Fibroblast of skin of right biceps (primary cell): ENCODE measurements around the gene RRP36.
A peak's percentile ranks its signal among the peaks of the same experiment; 100 is the strongest.

Experiments
- DNase-seq: peaks from one replicate; pipeline ENCODE4 v3.0.0-alpha.2; 2013

RRP36 gene

DNA sequence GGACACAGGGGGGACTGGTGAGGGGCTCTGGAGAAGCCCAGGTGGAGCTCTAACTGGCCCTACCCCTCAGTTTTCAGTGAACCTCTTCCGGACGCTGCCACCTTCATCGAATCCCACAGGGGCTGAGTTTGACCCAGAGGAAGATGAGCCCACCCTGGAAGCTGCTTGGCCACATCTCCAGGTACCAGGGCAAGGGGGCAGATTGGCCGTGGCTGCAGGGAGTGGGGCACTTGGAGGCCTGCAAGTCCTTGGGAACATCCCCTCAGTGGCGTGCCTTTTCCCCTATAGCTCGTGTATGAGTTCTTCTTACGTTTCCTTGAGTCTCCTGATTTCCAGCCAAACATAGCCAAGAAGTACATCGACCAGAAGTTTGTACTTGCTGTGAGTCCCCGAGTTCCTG is 14.3 kb upstream of the RRP36 start:
- DNase-seq = no peak

DNA sequence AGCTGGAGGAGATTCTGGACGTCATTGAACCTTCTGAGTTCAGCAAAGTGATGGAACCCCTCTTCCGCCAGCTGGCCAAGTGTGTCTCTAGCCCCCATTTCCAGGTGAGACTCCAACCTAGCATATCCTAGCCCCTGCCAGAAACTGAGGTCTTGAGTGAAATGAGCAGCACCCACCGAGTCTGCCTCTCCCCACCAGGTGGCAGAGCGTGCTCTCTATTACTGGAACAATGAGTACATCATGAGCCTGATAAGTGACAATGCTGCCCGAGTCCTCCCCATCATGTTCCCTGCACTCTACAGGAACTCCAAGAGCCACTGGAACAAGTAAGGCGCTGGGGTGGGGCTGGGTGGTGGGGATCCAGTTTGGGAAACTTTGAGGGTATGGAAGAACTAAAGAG is 12.3 kb upstream of the RRP36 start:
- peak; percentile 38 for DNase-seq

DNA sequence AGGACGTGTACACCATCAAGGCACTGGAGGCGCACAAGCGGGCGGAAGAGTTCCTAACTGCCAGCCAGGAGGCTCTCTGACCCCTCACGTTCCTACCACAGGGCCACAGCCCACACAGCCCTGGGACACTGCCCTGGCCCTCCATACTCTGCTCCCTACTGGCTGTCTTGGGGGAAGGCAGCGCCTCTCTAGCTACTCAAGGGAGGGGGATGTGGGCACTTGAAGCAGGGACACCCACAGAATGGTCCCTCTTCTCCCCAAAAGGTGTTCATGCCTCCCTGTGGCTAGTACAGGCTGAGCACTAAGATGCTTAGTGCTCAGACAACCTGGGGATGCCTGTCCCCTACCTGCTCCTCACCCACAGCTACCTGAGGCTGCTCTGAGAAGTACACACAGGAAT is 10.2 kb upstream of the RRP36 start:
- no peak for DNase-seq

DNA sequence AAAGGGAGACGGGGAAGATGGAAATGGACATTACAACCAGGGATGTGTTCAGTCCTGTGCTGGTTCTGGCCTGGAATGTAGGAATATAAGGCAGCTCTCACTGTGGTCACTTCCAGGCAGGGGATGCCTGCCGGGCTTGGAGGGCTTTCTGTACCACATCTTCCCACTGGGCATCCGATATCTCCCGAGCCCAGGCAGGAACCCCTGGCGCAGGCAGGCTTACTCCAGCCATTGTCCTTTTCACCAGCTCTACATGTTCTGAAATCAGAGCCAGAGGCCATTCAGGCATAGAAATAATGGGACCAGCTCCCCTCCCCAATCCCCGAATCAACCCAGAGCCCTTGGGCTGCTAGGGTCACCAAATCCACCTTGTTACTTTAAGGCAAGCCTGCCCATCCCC is 9.1 kb upstream of the RRP36 start:
- DNase-seq = no peak

DNA sequence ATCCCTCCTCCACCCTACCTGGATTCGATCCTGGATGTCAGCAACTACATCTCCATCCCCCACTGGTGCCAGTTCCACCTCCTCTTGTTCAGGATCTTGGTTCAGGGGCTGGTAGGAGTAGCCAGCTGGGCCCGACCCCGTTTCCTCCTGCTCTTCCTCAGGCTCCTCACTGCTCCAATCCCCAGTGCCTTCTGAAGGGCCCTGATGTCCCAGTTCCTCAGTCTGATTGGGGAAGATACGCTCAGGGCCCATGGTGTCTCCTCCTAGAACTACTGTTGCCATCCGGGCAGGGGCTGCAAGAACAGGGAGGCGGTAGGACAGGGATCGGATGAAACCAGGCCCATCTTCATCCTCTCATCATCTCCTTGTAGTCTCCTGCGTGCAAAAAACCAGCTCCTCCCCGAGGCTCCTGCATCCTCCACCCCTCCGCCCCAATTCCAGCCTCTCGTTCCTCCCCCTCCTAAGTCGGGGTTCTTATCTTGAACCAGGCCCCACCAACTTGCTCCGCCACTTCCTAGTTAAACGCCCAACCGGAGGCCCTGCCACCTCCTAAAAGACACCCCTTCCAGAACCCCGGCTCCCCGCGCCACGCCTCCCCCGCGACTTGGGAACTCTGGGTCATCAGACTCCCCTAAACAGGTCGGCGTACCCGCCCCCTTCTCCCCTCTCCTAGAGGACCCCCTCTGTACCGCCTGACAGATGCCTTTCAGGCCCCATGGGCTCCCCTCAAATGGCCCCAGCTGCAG is 8.2 kb upstream of the RRP36 start:
- DNase-seq = peak; percentile 17

DNA sequence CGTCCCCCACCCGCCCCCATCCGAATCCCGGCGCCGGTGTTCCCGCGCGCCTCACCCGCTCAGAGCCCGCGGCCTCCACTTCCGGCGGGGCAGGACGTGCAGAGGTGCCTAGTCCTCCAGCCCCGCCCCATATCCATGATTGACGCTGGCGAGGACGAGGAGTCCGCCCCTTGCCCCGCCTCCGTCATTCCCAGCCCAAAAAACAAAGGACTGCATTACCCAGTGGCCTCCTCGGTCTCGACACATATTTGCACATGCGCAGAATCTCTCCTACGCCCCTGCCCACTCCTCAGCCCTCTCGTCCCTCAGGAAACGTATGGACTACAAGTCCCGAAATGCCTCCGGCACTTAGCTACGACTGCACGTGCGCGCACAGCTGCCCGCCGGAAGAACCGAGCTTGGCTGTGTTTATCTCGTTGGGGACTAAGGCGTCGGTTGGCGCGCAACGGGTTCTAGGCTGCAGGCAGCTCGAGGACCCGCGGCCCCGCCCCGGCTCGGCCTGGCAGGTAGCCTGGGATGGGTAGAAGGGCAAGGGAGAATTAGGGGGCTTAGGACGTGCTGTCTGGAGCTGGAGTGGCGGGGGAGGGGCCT is 7.5 kb upstream of the RRP36 start, which contains the start of the genes KLHDC3 and MEA1:
Gene KLHDC3 (plus strand): TSS at position 407 of the 591 bp plus-strand sequence. CDS start 2,944 bp downstream, outside the sequence.
Gene MEA1 (minus strand): TSS at position 104 of the 591 bp plus-strand sequence. CDS start 133 bp downstream, outside the sequence.
- peak; percentile 100 for DNase-seq

DNA sequence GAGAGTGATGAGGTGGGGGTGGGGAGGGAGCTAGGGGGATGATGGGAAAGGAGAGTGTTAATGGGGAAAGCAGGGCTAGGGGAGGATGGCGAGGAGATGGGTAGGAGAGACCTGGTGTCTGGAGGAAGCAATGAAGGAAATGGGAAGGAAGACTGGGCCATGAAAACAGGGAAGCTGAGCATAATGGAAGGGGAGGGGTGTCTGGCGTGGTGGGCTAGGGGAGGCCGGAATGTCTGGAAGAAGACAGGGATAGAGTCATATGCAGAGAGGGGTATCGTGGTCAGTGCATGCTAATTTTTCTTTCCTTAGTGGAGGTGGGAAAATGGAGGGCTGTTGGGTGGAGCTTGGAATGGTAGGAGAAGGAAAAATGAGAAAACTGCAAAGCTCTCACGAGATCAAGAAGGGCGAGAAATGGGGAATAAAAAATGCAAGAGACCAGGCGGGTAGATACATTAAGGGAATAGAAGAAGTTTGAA is 7.0 kb upstream of the RRP36 start:
- peak; percentile 41 for DNase-seq

DNA sequence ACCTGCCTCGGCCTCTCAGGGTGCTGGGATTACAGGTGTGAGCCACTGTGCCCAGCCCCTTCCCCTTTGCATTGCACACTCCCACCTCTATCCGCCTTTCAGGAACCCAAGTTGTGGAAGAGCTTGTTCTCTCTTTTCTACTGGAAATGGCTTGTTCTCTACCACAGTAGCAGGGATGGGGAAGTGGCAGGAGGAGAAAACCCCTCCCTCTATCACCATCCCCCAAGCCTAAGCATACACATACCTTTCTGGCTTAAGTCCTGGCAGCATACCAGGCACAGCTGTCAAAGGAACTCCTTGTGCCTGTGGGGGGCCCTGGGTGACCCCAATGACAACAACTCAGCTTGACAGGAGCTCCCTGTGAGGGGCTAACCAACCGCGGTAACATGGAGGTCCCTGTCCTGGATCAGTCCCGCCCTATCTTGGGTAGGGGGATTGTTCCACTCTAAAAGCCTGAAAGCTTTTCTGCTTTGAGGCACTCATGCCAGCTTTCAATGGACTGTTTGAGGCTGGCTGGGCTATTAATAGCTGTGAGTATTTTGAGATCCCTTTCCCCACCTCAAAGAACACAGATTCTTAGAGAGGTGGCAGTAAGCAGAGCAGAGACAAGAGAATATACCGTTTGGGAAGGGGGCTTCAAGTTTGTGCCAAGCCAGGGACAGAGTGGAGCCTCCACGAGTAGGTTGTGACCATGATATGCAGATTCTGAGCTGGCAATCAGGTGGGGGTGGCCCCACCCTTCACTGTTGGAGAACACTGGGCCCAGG is 5.1 kb upstream of the RRP36 start:
- no peak for DNase-seq

DNA sequence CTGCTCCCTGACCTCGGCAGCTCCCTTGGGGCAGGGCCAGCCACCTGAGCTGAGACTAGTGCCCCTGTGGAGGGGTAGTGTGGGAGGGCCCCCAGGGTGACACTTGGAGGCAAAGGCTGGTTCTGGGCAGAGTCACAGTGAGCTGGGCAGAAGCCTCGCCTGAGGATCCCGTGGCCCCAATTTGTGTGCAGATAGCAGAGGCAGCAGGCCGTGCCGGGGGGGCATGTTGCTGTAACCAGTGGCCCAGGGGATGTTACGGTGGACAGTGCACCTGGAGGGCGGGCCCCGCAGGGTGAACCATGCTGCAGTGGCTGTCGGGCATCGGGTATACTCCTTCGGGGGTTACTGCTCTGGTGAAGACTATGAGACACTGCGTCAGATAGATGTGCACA is 4.5 kb upstream of the RRP36 start:
- no peak for DNase-seq

DNA sequence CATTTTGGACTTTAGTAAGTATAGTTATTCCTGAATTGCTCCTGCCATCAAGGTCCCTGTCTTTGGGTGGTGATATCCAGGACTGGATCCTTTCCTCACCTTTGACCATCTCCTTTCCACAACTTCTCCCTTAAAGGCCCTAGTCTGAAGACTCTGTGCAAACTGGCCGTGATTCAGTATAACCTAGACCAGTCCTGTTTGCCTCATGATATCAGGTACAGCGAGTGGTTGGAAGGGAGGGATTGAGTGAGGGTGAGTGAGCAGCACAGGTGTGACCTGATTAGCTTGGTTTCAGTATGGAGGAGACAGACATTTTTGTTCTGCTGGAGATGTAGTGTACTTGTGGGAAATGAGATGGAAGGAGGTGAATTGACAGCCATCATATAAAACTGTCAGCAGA is 2.3 kb upstream of the RRP36 start:
- no peak for DNase-seq

DNA sequence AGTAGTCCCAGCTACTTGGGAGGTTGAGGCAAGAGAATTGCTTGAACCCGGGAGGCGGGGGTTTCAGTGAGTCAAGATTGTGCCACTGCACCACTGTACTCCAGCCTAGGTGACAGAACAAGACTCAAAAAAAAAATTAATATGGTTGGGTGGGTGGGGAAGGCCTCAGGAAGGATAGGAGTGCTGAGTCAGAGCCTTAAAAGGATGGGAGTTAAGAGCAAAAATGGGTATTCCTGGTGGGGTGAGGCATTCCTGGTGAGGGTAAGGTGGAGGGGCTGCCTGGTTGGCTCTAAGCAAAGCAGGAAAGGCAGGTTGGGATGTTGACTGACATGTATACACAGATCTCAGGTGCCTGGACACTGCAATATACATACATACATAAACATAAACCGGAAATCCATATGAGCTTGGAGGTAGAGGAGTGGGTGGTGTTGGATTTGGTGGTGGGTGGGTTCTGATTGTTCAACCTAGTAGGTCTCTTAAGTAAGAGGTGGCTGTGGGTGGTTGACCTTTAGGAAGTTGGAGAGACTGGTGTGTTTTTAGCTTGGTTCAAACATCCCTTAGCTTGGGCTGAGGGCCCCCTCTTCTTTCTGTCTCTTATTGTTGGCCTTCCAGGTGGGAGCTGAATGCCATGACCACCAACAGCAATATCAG is 1.2 kb upstream of the RRP36 start:
- no peak for DNase-seq

DNA sequence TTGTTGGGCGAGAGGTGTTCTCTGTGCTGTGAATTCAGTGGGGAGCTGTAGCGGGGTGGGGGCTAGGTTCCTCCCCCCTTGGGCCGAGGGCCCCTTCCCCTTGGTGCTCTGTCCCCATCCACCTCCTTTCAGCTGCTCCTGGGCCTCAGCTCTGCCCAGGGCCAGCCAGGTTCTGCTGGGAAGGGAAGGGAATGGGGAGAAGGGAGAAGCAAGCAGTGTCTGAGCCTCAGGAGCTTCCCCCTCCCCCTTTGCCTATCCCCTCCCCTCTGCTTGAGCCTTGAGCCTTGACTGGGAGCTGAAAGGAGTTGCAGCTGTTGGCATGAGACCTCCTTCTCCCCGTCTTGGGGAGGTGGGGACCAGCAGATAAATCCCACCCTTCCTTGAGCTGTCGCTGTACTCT is 576 bp upstream of the RRP36 start:
- peak; percentile 12 for DNase-seq

DNA sequence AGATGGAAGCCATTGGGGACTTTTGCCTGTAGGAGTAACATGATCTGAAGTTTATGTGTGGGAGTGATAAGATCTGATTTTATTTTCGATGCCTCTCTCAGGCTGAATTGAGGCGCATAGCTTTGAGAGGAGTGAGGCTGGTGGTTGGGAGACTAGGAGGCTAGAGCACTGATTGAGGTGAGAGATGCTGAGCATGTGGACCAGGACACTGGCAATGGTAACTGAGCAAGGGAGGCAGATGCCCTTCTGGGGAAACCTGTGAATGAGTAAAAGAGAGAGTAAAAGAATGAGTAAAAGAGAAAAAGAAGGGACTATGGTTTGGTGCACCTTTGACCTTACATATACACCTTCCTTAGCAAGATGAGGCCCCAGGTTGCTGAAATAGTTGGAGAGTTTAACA is 3.0 kb downstream of the RRP36 start:
- no peak for DNase-seq

DNA sequence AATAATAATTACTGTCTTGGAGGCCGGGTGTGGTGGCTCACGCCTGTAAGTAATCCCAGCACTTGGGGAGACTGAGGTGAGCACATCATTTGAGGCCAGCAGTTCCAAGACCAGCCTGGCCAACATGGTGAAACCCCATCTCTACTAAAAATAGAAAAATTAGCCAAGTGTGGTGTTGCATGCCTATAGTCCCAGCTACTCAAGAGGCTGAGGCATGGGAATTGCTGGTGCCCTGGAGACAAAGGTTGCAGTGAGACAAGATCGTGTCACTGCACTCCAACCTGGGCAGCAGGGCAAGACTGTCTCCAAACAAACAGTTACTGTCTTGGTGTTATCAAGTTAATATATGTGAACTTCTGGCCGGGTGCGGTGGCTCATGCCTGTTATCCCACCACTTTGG is 4.9 kb downstream of the RRP36 start:
- DNase-seq = no peak

DNA sequence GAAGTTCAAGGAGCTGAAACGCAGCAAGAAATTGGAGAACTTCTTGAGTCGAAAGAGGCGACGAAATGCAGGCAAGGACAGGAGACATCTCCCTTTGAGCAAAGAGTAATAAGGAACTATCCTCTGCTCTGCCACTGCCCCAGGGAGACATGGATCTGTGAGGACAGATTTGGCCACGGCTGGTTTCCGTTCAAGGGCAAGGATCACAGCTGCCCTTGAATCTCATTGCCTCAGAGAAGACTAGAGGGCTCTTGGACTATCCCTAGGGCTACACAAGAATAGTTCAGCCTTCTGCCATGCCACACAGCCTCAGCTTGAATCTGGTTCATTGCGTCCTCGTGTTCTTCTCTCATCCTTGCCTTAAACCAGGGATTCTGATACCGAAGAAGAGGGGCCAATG is 7.7 kb downstream of the RRP36 start:
- no peak for DNase-seq

DNA sequence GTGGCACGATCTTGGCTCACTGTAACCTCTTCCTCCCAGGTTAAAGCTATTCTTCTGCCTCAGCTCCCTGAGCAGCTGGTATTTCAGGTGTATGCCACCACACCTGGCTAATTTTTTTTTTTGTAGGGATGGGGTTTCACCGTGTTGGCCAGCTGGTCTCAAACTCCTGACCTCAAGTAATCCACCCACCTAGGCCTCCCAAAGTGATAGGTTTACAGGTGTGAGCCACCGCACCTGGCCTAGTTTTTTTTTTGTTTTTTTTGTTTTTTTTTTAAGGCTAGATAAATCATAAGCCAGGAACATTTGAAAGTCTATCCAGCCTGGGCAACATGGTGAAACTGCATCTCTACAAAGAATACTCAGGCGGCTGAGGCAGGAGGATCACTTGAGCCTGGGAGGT is 10.9 kb downstream of the RRP36 start:
- DNase-seq = no peak

DNA sequence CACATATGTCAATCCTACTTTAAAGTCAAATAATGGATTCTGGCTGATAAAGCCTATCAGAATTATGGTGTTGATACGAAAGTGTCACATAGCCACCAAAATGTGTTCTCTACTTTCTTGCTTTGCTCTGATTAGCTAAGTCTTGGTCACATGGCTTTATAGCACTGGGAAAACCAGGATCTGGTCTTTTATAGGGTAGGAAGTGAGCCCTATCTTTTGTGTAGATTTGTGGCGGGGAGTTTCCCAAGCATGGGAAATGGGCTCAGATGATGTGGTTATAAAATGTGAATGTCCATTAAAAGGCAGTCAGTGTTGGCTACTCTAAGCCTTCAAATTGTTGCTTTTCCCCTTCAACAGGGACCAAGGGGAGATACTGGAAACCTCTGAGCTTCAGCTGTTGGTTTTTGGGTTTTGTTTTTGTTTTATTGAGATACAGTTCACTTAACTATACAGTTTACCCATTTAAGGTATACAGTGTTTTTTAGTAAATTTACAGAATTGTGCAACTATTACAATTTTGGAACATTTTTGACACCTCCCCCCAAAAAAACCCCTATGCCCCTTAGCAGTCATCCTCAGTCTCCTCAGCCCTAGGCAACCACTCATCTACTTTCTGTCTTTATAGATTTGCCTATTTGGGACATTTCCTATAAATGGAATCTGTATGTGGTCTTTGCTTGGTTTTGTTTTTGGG is 12.2 kb downstream of the RRP36 start:
- DNase-seq = no peak

DNA sequence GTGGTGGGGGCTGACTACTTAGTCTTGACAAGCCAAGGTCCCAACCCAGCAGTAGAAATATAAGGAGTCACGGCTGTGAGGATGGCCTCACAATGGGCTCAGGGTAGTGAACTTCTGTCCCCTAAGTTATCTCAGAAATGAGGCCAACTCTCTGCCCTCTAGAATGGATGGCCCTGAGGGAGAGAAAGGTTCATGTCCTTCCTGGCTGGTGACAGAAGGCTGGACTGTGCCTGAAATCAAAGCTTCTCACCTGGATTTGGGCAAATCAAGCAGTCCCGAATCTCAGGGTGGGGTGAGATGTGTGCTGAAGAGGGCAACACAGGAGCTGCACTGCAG is 12.7 kb downstream of the RRP36 start:
- DNase-seq = no peak

DNA sequence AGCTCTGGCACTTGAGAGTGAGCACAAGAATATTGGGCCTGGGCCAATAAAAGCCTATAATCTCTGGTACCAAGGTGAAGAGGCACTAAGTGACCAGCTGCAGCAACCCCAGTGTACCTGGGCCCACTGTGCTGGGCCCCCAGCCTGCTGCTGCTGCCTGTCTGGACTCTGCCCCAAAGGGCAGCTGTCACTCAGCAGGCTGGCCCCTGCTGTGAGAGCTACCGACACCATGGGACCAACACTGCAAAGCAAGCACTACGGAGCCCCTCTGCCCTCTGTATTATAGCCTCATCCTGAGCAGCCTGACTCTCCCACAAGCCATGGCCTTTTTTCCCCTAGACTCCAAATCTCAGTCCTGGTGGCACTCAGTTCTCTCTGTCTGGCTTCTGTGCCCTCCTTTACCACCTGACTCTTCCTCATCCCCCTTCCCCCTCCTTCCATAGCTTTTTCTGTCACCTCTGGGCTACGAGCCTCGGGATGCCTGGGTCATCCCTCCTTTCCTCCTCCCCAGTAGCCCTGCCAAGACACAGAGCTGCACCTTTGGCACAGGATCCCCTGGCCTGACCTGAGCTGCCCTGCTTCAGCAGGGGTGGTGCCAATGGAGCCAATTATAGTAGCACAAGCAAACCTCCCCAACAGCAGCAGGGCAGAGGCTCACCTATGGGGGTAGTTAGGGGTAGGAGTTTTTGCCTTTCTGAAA is 14.2 kb downstream of the RRP36 start:
- no peak for DNase-seq

DNA sequence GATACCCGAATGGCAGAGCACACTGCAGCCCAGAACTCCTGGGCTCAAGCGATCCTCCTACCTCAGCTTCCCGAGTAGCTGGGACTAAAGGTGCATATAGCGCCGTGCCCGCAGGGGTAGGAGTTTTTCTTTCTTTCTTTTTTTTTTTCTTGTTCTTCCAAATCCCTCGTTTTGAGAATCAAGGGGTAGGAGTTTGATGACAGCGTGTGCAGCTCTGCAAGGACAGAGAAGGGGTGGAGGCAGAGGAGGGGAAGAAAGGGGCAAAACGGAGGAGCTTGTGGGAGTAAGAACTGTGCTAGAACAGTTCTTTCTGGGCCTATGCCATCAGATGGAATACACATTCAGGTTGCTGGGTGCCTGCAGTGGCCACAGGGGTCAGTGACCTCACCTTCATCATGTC is 15.3 kb downstream of the RRP36 start:
- DNase-seq = no peak

DNA sequence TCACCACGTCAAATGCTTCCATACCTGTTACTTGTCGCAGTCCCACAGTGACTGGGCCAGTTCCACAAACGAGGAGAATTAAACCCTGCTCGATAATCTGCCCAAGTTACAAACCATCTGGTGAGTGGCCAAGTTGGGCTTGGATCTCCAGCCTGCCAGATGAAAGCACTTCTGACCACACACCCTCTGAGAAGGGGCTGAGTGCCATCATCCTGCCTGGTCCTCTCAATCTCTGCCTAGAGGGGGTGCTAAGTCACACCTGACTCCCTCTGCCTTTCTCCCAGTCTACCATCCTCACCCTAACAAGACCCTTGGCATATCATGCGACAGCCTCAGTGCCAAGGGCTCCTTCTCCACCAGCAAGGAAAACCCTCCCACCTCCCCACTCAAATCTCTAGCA is 15.8 kb downstream of the RRP36 start:
- no peak for DNase-seq

DNA sequence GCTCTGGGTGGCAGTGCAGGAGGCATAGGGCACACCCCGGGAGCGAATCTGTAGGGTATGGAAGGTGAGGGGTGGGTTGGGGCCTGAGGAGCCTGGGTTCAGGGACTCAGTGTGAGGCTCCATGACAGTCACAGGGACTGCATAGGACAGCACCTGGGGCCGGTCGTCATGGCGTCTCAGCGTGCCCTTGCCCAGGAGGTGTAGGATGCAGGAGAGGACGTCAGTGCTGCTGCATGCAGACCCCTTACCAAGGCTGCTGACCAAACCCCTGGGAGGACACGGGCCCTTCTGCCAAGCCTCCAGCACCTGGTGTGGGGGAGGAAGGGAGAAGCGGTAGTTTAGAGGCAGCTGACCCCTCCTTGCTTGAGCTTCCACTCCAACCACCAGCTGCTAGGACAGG is 16.3 kb downstream of the RRP36 start:
- no peak for DNase-seq
